DMS153 treated with DMSO at 0.1 percent for 48 hours (cell line): ENCODE measurements around the gene PARD6B.
"Not testable (repeated sequence)": the region's sequence is repeated elsewhere in the genome, so short reads cannot be mapped to it uniquely, and the experiment has no call there.

ENCODE experiments used
- DNase-seq: peaks from one replicate; lab custom pipeline; 2025; ENCODE audit not compliant: unreplicated experiment; lab: John Stamatoyannopoulos, UW

Gene PARD6B

GRCh38 chr20:50745634-50746137 is 14.3 kb downstream of the PARD6B start:
- DNase-seq: no peak

- no peak for DNase-seq
Measured at GRCh38 chr20:50746138-50746940, 15.0 kb downstream of the PARD6B start.

GRCh38 chr20:50747275-50747674 is 15.9 kb downstream of the PARD6B start:
- DNase-seq: no peak

- no peak for DNase-seq
Measured at GRCh38 chr20:50750145-50750671, 18.8 kb downstream of the PARD6B start.

- no peak for DNase-seq
Measured at GRCh38 chr20:50753152-50753551, 21.8 kb downstream of the PARD6B start.

GRCh38 chr20:50754420-50754819 is 23.0 kb downstream of the PARD6B start:
- no peak for DNase-seq

- DNase-seq: no peak
Measured at GRCh38 chr20:50756447-50756846, 25.1 kb downstream of the PARD6B start.

- DNase-seq: no peak
Measured at GRCh38 chr20:50758469-50758868, 27.1 kb downstream of the PARD6B start.

- DNase-seq: no peak
Measured at GRCh38 chr20:50758992-50759391, 27.6 kb downstream of the PARD6B start.

GRCh38 chr20:50759678-50760077 is 28.3 kb downstream of the PARD6B start:
- DNase-seq: no peak

GRCh38 chr20:50762045-50762422 is 30.7 kb downstream of the PARD6B start:
- DNase-seq: no peak

GRCh38 chr20:50762435-50763220 is 31.2 kb downstream of the PARD6B start:
- DNase-seq: no peak

GRCh38 chr20:50763550-50764458 is 32.4 kb downstream of the PARD6B start:
- DNase-seq: not testable (repeated sequence)

- DNase-seq: not testable (repeated sequence)
Measured at GRCh38 chr20:50765251-50765650, 33.9 kb downstream of the PARD6B start.

GRCh38 chr20:50765674-50766073 is 34.3 kb downstream of the PARD6B start:
- DNase-seq: no peak

GRCh38 chr20:50766955-50767809 is 35.8 kb downstream of the PARD6B start:
- not testable (repeated sequence) for DNase-seq

GRCh38 chr20:50768991-50769390 is 37.6 kb downstream of the PARD6B start:
- DNase-seq: not testable (repeated sequence)

GRCh38 chr20:50769551-50770085 is 38.2 kb downstream of the PARD6B start:
- not testable (repeated sequence) for DNase-seq

- DNase-seq: not testable (repeated sequence)
Measured at GRCh38 chr20:50771419-50772080, 40.2 kb downstream of the PARD6B start.
